HepG2 (cell line): ENCODE measurements around the gene GPLD1. TPM values are rescaled to one million over a fixed set of nuclear protein-coding genes. Genes with fewer than 3 reads are reported as not detected.

Experiments
- ATAC-seq: fragments of 200-7000 bp; cut with Tn5 transposase; 3 replicates; pipeline ENCODE4 v1.9.1; 2020; ENCODE audit warnings: mild to moderate bottlenecking, moderate library complexity
- BruUV-seq: library from RNA; stranded (reverse); fragments of 400-500 nt; replicated peaks from 2 replicates; lab custom pipeline; 2021; lab: Mats Ljungman, UMichigan
- CTCF ChIA-PET: fragments of 300-600 bp; formaldehyde crosslinking; extraction: SDS; loops from one replicate; lab custom pipeline; 2021; ENCODE audit warnings: low total read pairs, inconsistent platforms, low intra/inter-chr PET ratio; lab: Yijun Ruan, JAX
- POLR2A ChIA-PET: fragments of 350-600 bp; sonication (Branson Sonifier 250); formaldehyde crosslinking; loops from one replicate; lab custom pipeline; 2020; ENCODE audit warnings: antibody characterized with exemption, inconsistent platforms; lab: Yijun Ruan, JAX
- DNase-seq: peaks from one replicate; pipeline ENCODE4 v3.0.0-alpha.2; 2015; ENCODE audit warnings: low spot score
- FAIRE-seq: peaks from 3 replicates; lab custom pipeline; 2011; peaks lifted over from hg19 to GRCh38; lab: Jason Lieb, UNC
- H2AFZ ChIP-seq: one replicate; pipeline ENCODE4 v1.6.1; 2011; ENCODE audit warnings: low read length, inconsistent platforms
- H3K27ac ChIP-seq: fragments of 300-600 bp; 3 replicates; pipeline ENCODE4 v1.8.0; 2011; ENCODE audit warnings: mixed run types, mild to moderate bottlenecking, mixed read lengths, low read length, inconsistent platforms; ENCODE audit not compliant: insufficient read depth; ENCODE audit errors: extremely low read length
- H3K27me3 ChIP-seq, 2 experiments: fragments of 200-600 bp in 1 of 2; 2 replicates in 1 of 2; 3 replicates in 1 of 2; pipeline versions ENCODE4 v1.6.0 to v1.8.0; 2011; ENCODE audit warnings: low read length in 2 of 2, mild to moderate bottlenecking in 2 of 2, moderate library complexity in 2 of 2, inconsistent platforms in 1 of 2; ENCODE audit not compliant: insufficient read depth in 2 of 2, control insufficient read depth in 1 of 2
- H3K36me3 ChIP-seq, 2 experiments: fragments of 200-600 bp in 1 of 2; replicated peaks in 1 of 2; 2 replicates in 1 of 2; 3 replicates in 1 of 2; pipeline versions ENCODE4 v1.5.1 to v1.8.0; 2011; ENCODE audit warnings: low read length in 2 of 2, inconsistent platforms in 1 of 2; ENCODE audit not compliant: insufficient read depth in 2 of 2, control insufficient read depth in 1 of 2
- H3K4me1 ChIP-seq: 2 replicates; pipeline ENCODE4 v1.5.1; 2012; ENCODE audit warnings: low read length, inconsistent platforms; ENCODE audit not compliant: insufficient read depth
- H3K4me2 ChIP-seq: 2 replicates; pipeline ENCODE4 v1.6.0; 2011; ENCODE audit warnings: low read depth, low read length, inconsistent platforms
- H3K4me3 ChIP-seq, 3 experiments: fragments of 200-600 bp in 1 of 3; sonication (generic), shearing (Covaris generic) in 1 of 3; replicated peaks in 1 of 3; 2 replicates each; pipeline ENCODE4 v1.5.1; 2011 to 2016; ENCODE audit warnings: low read length in 3 of 3, inconsistent platforms in 2 of 3, low read depth in 2 of 3, mild to moderate bottlenecking in 2 of 3, control low read depth in 1 of 3, mixed read lengths in 1 of 3; ENCODE audit not compliant: insufficient read depth in 1 of 3
- H3K79me2 ChIP-seq: one replicate; pipeline ENCODE4 v1.6.1; 2011; ENCODE audit warnings: low read length, inconsistent platforms; ENCODE audit not compliant: insufficient read depth
- H3K9ac ChIP-seq: 2 replicates; pipeline ENCODE4 v1.6.0; 2011; ENCODE audit warnings: mild to moderate bottlenecking, low read depth, low read length, inconsistent platforms; ENCODE audit not compliant: insufficient read depth
- H3K9me3 ChIP-seq: 2 replicates; pipeline ENCODE4 v1.5.1; 2012; ENCODE audit warnings: mild to moderate bottlenecking, low read length
- H4K20me1 ChIP-seq: 2 replicates; pipeline ENCODE4 v1.6.0; 2011; ENCODE audit warnings: inconsistent platforms, mild to moderate bottlenecking, low read length, moderate library complexity; ENCODE audit not compliant: insufficient read depth
- FOSL1 ChIP-seq: sonication (generic); formaldehyde crosslinking; IDR thresholded peaks from 2 replicates; pipeline ENCODE4 v1.9.0; 2021; ENCODE audit warnings: missing genetic modification reagents, borderline replicate concordance
- KLF12 ChIP-seq: sonication (generic); formaldehyde crosslinking; IDR thresholded peaks from 2 replicates; pipeline ENCODE4 v1.4.0; 2020; ENCODE audit warnings: missing genetic modification reagents, borderline replicate concordance
- KLF6 ChIP-seq: IDR thresholded peaks from 2 replicates; pipeline ENCODE4 v1.8.0; 2016; ENCODE audit warnings: missing biosample characterization, missing genetic modification reagents
- SNAI1 ChIP-seq: sonication (generic); formaldehyde crosslinking; IDR thresholded peaks from 2 replicates; pipeline ENCODE4 v1.5.0; 2020; ENCODE audit warnings: mild to moderate bottlenecking, missing genetic modification reagents, borderline replicate concordance
- ZC3H4 ChIP-seq: sonication (generic); formaldehyde crosslinking; IDR thresholded peaks from 2 replicates; pipeline ENCODE4 v1.4.0; 2020; ENCODE audit warnings: missing genetic modification reagents, borderline replicate concordance
- ZFX ChIP-seq: sonication (generic); formaldehyde crosslinking; IDR thresholded peaks from 2 replicates; pipeline ENCODE4 v1.4.0; 2020; ENCODE audit warnings: mild to moderate bottlenecking, low read depth, missing genetic modification reagents, moderate library complexity
- ZKSCAN5 ChIP-seq: sonication (generic); formaldehyde crosslinking; IDR thresholded peaks from 2 replicates; pipeline ENCODE4 v1.5.1; 2020; ENCODE audit warnings: mild to moderate bottlenecking, missing genetic modification reagents
- ZNF136 ChIP-seq: sonication (generic); formaldehyde crosslinking; IDR thresholded peaks from 2 replicates; pipeline ENCODE4 v1.8.1; 2022; ENCODE audit warnings: low read depth, mild to moderate bottlenecking, moderate library complexity, missing genetic modification reagents
- ZNF225 ChIP-seq: sonication (generic); formaldehyde crosslinking; IDR thresholded peaks from 2 replicates; pipeline ENCODE4 v1.4.0; 2020; ENCODE audit warnings: mild to moderate bottlenecking, missing genetic modification reagents
- ZNF362 ChIP-seq: sonication (generic); formaldehyde crosslinking; IDR thresholded peaks from 2 replicates; pipeline ENCODE4 v1.4.0; 2020; ENCODE audit warnings: missing genetic modification reagents, mild to moderate bottlenecking, borderline replicate concordance
- ZNF746 ChIP-seq: sonication (generic); formaldehyde crosslinking; IDR thresholded peaks from 2 replicates; pipeline ENCODE4 v1.8.0; 2022; ENCODE audit warnings: mild to moderate bottlenecking, missing genetic modification reagents
- WGBS: methylation state at CpG from one replicate; pipeline ENCODE4 v1.1.6; 2017; ENCODE audit warnings: low lambda C conversion rate; 5-methylcytosine and 5-hydroxymethylcytosine counted together
- in situ Hi-C: cut with HindIII; loops from 2 replicates; pipeline ENCODE4 v1.10.0; 2017; ENCODE audit warnings: low pct_unique_long_range_greater_than_20kb; ENCODE audit not compliant: extremely low pct_ligation_motif_present
- intact Hi-C: fragments of 100-400 bp; cut with micrococcal nuclease; formaldehyde crosslinking; loops from one replicate; pipeline ENCODE4 v1.10.0; 2022; ENCODE audit not compliant: unreplicated experiment
- polyA plus RNA-seq, 8 experiments: library from polyadenylated mRNA; depleted of rRNA in 3 of 8; stranded (reverse) in 7 of 8; unstranded in 1 of 8; fragments of >200 nt; fragmentation: Illumina TruSeq in 4 of 8; extraction: Trizol in 4 of 8; gene quantifications; 2 replicates each; pipeline versions ENCODE4 v1.2.1 to v1.2.3, GENCODE V29; 2011 to 2016; ENCODE audit warnings: low read depth in 4 of 8, missing spikeins in 1 of 8, mixed read lengths in 1 of 8; ENCODE audit not compliant: insufficient read depth in 1 of 8
- total RNA-seq, 5 experiments: library from RNA; depleted of rRNA; stranded (reverse); fragments of >200 nt; fragmentation: Illumina TruSeq; extraction: Trizol; gene quantifications; 2 replicates each; pipeline ENCODE4 v1.2.3, GENCODE V29; 2016; ENCODE audit warnings: low read depth in 1 of 5
- TF ChIP-seq, protein P1 (sequence below): sonication (generic); formaldehyde crosslinking; IDR thresholded peaks from 2 replicates; pipeline ENCODE4 v1.9.0; 2021; ENCODE audit warnings: missing genetic modification reagents, borderline replicate concordance

Gene GPLD1
- total and polyA plus RNA-seq, 2 of the 13 experiments (the other 11 are each of a cell fraction or from before 2014, with no cell fraction given): 6.2 to 7.6 TPM

- DNase-seq (no peak), FAIRE-seq (no peak), ATAC-seq (no peak)
- Histone ChIP-seq H4K20me1 (no peaks in the 10 kb centered on the region), H2AFZ (no peak overlapping the region), H3K4me1 (peaks cover 13% of the 10 kb centered on the region), H3K4me2 (no peak overlapping the region), H3K27me3 (no peaks in the 10 kb centered on the region), H3K27ac (no peak overlapping the region), H3K9ac (no peak overlapping the region), H3K9me3 (no peaks in the 10 kb centered on the region), H3K4me3 (no peak overlapping the region), H3K79me2 (no peaks in the 10 kb centered on the region), H3K36me3 (no peaks in the 10 kb centered on the region)
- ChIA-PET CTCF (no interaction called here), POLR2A (interaction anchor here (0.8 kb wide), 1 partner anchor 8 kb away, joined by 4 read pairs; the partner anchor contains the start of gene ALDH5A1)
- 94% methylated on average over 4 of the region's 4 CpGs for WGBS
- in situ Hi-C loops: no loop called here
- intact Hi-C loops: no loop called here
- BruUV-seq: no TSS peak
- no peak for TF ChIP-seq ZKSCAN5 (CRISPR knock-in tag)
- TF ChIP-seq KLF12 (CRISPR knock-in tag): no peak
- no peak for TF ChIP-seq ZNF362 (CRISPR knock-in tag)
These were observed 3.3 kb downstream of the GPLD1 start for GRCh38 chr6:24486065-24486464.

DNA sequence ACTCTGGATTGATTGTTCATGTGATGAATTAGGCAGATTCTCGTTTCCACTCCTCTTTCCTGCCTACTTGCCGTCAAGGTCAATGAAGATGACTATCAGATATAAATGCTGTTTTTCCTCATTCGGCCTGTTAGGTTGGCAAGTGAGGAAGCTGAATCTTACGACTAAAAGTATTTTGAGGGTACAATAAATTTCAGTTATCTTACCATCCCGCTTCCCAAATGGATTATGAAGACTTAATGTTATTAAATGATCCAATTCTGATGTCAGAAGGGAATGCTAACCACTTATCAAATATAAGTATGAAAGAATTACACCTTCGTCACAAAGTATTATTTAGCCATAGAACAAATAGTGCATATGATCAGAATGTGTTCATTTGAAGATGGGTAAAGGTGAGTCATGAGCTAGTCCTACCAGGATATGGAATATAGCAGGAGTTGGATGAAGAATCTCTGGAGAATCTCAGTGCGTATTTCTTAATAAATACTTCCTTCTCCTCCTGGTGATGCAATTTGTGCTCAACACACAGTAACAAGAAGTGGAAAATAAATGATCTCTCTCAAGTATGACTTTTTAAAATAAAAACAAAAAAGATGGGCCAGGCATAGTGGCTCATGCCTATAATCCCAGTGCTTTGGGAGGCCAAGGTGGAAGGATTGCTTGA is 4.6 kb downstream of the GPLD1 start:
- no peak overlapping the region for H3K9ac ChIP-seq
- H3K27me3 ChIP-seq: no peaks in the 10 kb centered on the region
- H3K4me2 ChIP-seq: no peak overlapping the region
- WGBS: 92% methylated on average over 7 of the region's 7 CpGs
- CTCF ChIA-PET: no interaction called here
- no peak overlapping the region for H2AFZ ChIP-seq
- peaks cover 8% of the 10 kb centered on the region for H3K4me1 ChIP-seq
- ATAC-seq (no peak), DNase-seq (no peak), FAIRE-seq (no peak)
- H4K20me1 ChIP-seq: no peaks in the 10 kb centered on the region
- H3K36me3 ChIP-seq: peaks cover 0 to 3% of the 10 kb centered on the region in 2 experiments; a peak in 1 of 5 replicates
- H3K4me3 ChIP-seq: no peak overlapping the region
- no TSS peak for BruUV-seq
- no peaks in the 10 kb centered on the region for H3K9me3 ChIP-seq
- intact Hi-C loops (no loop called here), in situ Hi-C loops (no loop called here)
- H3K79me2 ChIP-seq: no peaks in the 10 kb centered on the region
- POLR2A ChIA-PET: no interaction called here
- no peak overlapping the region for H3K27ac ChIP-seq
- no peak for TF ChIP-seq ZC3H4 (CRISPR knock-in tag)
- no peak for TF ChIP-seq ZNF746 (CRISPR knock-in tag)
- no peak for TF ChIP-seq ZNF136 (CRISPR knock-in tag)
- no peak for TF ChIP-seq FOSL1
- TF ChIP-seq, protein P1, sequence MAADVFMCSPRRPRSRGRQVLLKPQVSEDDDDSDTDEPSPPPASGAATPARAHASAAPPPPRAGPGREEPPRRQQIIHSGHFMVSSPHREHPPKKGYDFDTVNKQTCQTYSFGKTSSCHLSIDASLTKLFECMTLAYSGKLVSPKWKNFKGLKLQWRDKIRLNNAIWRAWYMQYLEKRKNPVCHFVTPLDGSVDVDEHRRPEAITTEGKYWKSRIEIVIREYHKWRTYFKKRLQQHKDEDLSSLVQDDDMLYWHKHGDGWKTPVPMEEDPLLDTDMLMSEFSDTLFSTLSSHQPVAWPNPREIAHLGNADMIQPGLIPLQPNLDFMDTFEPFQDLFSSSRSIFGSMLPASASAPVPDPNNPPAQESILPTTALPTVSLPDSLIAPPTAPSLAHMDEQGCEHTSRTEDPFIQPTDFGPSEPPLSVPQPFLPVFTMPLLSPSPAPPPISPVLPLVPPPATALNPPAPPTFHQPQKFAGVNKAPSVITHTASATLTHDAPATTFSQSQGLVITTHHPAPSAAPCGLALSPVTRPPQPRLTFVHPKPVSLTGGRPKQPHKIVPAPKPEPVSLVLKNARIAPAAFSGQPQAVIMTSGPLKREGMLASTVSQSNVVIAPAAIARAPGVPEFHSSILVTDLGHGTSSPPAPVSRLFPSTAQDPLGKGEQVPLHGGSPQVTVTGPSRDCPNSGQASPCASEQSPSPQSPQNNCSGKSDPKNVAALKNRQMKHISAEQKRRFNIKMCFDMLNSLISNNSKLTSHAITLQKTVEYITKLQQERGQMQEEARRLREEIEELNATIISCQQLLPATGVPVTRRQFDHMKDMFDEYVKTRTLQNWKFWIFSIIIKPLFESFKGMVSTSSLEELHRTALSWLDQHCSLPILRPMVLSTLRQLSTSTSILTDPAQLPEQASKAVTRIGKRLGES (CRISPR knock-in tag): no peak
- no peak for TF ChIP-seq SNAI1
- no peak for TF ChIP-seq ZNF225
- TF ChIP-seq KLF6: no peak
- no peak for TF ChIP-seq ZFX (CRISPR knock-in tag)
